Measurements from ENCODE around the gene TNFSF8. TPM values are rescaled to one million over a fixed set of nuclear protein-coding genes. Genes with fewer than 3 reads are reported as not detected.
A peak's percentile ranks its signal among the peaks of the same experiment; 100 is the strongest.

TNFSF8 gene
- total RNA-seq, 4 donors from 2014 or later, result 0.84 to 8.1 (median 2.3) TPM

DNA sequence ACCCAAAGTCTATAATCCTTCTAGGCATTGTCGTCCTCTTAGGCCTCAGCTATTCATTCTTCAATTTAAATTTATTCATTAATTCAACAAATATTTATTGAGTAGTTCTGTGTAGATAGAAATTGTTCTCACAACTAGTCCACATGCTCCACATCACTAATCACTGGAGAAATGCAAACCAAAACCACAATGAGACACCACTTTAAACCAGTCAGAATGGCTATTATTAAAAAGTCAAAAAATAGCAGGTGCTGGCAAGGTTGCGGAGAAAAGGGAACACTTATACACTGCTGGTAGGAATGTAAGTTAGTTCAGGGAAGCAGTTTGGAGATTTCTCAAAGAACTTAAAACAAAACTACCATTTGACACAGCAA, 73.5 kb downstream of the TNFSF8 start:
- H3K4me1 ChIP-seq, result peaks cover 0 to 15% (median 2%) of the 10 kb centered on the region in 4 donors
- DNase-seq (ENCODE audit: low spot score in 2 of 2), result no peak
- H3K27me3 ChIP-seq, result no peaks in the 10 kb centered on the region
- 77 to 80% methylated on average over 2 of the region's 2 CpGs for WGBS, 2 donors
- no peak overlapping the region for H3K27ac ChIP-seq
- no peaks in the 10 kb centered on the region for H3K36me3 ChIP-seq
- TF ChIP-seq CTCF (IDR thresholded peaks at IDR 0.05) (no peak), POLR2A (IDR thresholded peaks at IDR 0.05) (no peak), EP300 (IDR thresholded peaks at IDR 0.05) (no peak)
- H3K9me3 ChIP-seq, result no peaks in the 10 kb centered on the region
- H3K4me3 ChIP-seq, result no peak overlapping the region

GRCh38 chr9:114856215-114856941, 74.0 kb downstream of the TNFSF8 start:
- WGBS, 2 donors, result 57 to 60% methylated on average over 4 of the region's 4 CpGs

GRCh38 chr9:114855488-114855887, 74.9 kb downstream of the TNFSF8 start:
- H3K4me1 ChIP-seq, result peaks cover 0 to 17% (median 2%) of the 10 kb centered on the region in 4 donors
- no peaks in the 10 kb centered on the region for H3K9me3 ChIP-seq
- TF ChIP-seq CTCF (IDR thresholded peaks at IDR 0.05) (no peak), EP300 (IDR thresholded peaks at IDR 0.05) (no peak), POLR2A (IDR thresholded peaks at IDR 0.05) (no peak)
- WGBS, 2 donors, result 33 to 34% methylated on average over 2 of the region's 2 CpGs
- no peak overlapping the region for H3K27ac ChIP-seq
- no peaks in the 10 kb centered on the region for H3K27me3 ChIP-seq
- no peaks in the 10 kb centered on the region for H3K36me3 ChIP-seq
- DNase-seq (ENCODE audit: low spot score in 2 of 2), result no peak
- no peak overlapping the region for H3K4me3 ChIP-seq

More at GRCh38 chr9:114856215-114856941, 74.0 kb downstream of the TNFSF8 start:
- Histone ChIP-seq H3K4me1 (peaks cover 0 to 15% (median 2%) of the 10 kb centered on the region in 4 donors), H3K27ac (no peak overlapping the region), H3K4me3 (no peak overlapping the region), H3K27me3 (no peaks in the 10 kb centered on the region), H3K9me3 (no peaks in the 10 kb centered on the region), H3K36me3 (no peaks in the 10 kb centered on the region)
- TF ChIP-seq EP300 (IDR thresholded peaks at IDR 0.05) (no peak), POLR2A (IDR thresholded peaks at IDR 0.05) (no peak), CTCF (IDR thresholded peaks at IDR 0.05) (no peak)
- peak in 1 of 2 donors; percentile 8 for DNase-seq (ENCODE audit: low spot score in 2 of 2)

GRCh38 chr9:114854736-114855355, 75.5 kb downstream of the TNFSF8 start:
- Histone ChIP-seq H3K4me3 (no peak overlapping the region), H3K27me3 (no peaks in the 10 kb centered on the region), H3K36me3 (no peaks in the 10 kb centered on the region), H3K9me3 (no peaks in the 10 kb centered on the region), H3K4me1 (peaks cover 0 to 17% (median 2%) of the 10 kb centered on the region in 4 donors), H3K27ac (no peak overlapping the region)
- no peak for TF ChIP-seq EP300 (IDR thresholded peaks at IDR 0.05)
- TF ChIP-seq POLR2A (IDR thresholded peaks at IDR 0.05), result no peak
- no peak for TF ChIP-seq CTCF (IDR thresholded peaks at IDR 0.05)
- 95 to 97% methylated on average over 7 of the region's 7 CpGs for WGBS, 2 donors
- no peak for DNase-seq (ENCODE audit: low spot score in 2 of 2)
